Myocyte (in vitro differentiated cells): ENCODE data around the gene MZB1. TPM values are rescaled to one million over a fixed set of nuclear protein-coding genes. Genes with fewer than 3 reads are reported as not detected.
"Not testable (repeated sequence)": the region's sequence is repeated elsewhere in the genome, so short reads cannot be mapped to it uniquely, and the experiment has no call there.

Experiments used
- DNase-seq: peaks from one replicate; pipeline ENCODE4 v3.0.0-alpha.2; 2012; ENCODE audit warnings: low read depth
- total RNA-seq: library from RNA; depleted of rRNA; stranded (reverse); fragments of >200 nt; gene quantifications from 2 replicates; pipeline ENCODE4 v1.2.3, GENCODE V29; 2014

Gene MZB1
- total RNA-seq, 1 donor from 2014 or later = 0.16 TPM

- DNase-seq = no peak
Measured at GRCh38 chr5:139410993-139411828, 21.5 kb upstream of the MZB1 start.

DNA sequence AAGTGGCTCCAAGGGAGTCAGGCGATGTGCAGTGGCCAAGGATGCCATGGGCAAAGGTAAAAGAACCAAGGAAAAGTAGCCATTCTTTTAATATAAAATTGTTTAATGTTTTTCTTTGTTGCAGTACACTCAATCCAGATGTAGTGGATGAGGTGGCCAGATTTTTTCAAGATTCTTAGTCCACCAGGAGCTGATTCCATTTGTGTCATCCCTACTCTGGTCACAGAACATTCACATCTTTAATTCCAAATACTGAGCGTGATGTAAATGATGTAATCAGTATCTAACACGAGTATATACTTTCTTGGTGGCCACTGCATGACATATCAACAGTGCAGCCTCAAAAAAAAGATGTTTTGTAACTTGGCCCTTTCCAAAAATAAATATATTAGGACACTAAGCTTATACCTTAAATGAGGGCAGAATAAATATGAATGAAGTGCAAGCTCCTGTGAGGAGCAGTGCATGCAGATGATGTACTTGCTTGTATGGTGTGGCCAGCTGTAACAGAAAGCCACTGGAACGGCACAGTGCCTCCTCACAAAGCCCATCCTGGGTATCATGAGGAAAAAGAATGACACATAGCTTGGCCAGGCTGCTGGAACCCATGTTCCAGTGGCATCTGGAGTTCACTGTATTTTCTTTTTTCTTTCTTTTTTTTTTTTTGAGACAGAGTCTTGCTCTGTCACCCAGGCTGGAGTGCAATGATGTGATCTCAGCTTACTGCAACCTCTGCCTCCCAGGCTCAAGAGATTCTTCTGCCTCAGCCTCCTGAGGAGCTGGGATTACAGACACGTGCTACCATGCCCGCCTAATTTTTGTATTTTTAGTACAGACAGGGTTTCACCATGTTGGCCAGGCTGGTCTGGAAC lies 20.6 kb upstream of the MZB1 start:
- DNase-seq = peak; percentile 11

DNA sequence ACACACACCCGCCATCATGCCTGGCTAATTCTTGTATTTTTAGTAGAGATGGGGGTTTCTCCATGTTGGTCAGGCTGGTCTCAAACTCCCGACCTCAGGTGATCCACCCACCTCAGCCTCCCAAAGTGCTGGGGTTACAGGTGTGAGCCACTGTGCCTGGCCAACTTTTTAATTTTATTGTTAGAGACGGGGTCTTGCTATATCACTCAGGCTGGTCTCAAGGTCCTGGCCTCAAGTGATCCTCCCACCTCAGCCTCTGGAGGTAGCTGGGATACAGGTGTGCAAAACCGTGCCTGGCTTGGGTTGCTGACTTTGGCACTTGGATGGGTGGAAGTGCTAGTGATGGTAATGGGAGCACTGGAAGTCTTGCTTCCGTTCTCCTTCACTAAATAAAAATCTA lies 19.4 kb upstream of the MZB1 start:
- DNase-seq = not testable (repeated sequence)

GRCh38 chr5:139408191-139408590 lies 18.5 kb upstream of the MZB1 start:
- DNase-seq = no peak

DNA sequence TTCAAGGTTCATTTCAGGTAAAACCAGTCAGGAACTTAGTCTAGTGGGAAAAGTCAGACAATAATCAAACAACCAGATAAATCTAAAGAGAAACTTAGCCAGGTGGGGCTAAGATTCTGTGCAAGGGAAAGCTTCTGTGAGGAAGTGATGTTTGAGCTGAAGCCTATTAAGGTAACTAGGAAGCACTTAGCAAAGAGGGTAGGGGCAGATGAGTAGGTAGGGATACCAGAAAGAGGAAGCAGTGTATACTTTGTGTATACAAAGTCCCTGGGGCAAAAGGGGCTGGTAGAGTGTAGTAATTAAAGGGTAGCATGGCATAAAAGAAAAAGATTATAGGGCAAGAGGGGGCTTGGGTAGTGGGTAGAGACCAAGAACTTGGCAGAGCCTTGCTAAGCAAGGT lies 17.8 kb upstream of the MZB1 start:
- DNase-seq = no peak

DNA sequence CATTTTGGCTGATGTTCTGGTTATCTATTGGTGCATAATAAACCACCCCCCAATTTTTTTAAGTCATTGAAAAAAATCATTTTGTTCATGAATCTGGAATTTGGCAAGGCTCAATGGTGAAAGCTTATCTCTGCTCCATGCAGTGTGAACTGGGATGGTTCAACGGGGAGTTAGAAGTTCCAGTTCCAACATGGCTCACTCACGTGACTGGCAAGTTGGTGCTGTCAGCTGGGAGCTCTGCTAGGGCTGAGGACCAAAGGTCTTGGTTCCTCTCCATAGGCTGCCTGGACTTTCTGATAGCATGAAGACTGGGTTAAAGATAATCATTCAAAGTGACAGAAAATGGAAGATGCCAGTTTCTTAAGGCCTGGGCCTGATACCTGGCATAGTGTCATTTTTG lies 17.2 kb upstream of the MZB1 start:
- DNase-seq = no peak

- no peak for DNase-seq
Measured at GRCh38 chr5:139404484-139404840, 14.7 kb upstream of the MZB1 start.

DNA sequence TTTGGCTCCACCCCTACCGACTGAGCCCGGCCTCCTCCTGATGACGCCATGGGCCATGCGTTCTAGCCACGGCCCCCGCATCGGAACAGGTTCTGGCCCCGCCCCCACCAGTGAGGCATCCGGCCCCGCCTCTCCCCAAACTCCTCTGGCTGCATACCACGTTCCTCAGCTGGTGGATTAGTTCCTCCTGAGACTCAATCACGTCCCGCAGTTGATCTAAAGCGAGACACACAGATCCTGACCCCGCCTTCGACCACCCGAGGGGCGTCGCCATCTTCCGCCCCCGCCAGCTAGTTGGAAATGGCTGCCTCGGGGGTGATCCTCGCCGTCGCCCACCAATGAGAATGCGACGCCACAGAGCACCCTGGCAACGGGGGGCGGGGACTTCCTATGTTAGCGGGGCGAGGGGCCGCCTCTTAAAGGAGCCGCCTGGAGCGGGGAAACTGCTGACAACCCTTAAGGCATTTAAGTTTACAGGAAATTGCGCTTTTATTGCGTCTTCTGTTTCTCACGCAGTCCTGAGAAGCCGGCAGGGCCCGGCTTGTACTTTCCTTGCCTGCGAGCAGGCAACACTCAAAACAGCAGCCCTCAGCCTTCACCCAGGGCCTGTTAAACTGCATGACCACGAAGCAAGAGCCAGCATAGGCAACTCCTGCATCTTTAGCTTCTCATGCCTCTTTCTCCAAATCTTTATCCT lies 14.2 kb upstream of the MZB1 start, which contains the start of gene SPATA24:
TSS of gene SPATA24 (minus strand) at position 303 of the 697 bp plus-strand sequence. CDS start at position 274, 29 bp downstream.
- DNase-seq = peak; percentile 98

DNA sequence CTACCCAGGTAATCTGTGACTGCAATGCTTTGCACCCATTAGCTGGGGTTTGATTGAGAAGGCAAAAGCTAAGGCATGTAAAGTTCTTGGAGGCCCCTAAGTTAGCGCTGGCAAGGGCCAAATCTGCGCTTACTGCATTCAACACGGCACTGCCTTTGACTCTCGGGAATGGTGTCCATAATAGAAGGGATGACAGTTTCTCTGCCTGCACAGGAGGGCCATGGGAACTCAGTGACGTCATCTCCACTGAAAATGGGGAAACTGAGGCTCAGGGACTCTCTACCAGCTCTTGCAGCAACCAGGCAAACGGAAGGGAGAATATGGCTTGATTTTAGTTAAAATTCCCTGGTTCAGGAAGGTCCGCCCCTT lies 13.7 kb upstream of the MZB1 start:
- no peak for DNase-seq

- DNase-seq = no peak
Measured at GRCh38 chr5:139402561-139403158, 12.9 kb upstream of the MZB1 start.

- DNase-seq = no peak
Measured at GRCh38 chr5:139401546-139401945, 11.8 kb upstream of the MZB1 start.

DNA sequence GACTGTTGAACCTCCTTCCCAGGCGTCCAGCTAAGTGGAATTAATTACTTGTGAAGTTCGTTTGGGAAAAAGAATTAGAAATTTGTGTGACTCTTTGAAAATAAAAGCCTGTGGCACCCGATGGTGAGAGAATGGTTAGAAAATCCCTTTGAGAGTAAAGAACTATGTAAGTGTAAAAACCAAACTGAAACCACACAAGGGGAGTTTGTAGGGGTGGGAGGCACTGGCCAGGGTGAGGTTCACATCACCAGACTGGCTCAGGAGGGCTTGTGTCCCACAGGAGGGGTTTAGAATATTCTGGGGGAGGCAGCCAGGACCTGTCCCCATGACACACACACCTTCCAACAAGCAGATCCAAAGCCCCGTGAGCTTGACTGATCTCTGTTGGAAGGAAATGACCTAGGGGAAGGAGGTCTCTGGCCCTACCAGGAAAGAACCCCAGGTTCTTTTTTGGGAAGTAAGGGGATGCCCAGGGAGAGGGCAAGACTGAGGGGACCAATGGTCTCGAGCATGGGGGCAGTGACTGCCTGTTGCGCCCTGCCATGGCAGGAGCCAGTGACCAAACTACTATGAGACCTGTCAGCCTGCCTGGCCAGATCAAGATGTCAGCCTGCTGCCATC lies 9.9 kb upstream of the MZB1 start:
- no peak for DNase-seq

DNA sequence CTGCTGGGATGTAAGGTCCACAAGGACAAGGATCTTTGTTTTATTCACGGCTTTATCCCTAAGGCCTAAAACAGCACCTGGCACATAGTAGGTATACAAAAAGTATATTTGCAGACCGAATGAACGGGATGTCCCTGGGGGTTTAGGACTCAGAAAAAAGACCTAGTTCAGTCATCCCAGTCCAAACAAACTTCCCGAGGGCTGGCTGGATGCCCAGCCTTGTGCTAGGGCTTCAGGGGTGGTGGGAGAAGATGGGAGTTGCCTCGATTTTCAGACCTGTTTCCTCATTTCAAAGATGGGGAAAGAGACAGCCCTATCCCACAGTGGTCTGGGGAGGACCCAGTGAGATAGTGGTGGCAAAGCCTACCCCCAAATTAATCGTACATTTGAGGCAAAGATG lies 8.2 kb upstream of the MZB1 start:
- DNase-seq = no peak

DNA sequence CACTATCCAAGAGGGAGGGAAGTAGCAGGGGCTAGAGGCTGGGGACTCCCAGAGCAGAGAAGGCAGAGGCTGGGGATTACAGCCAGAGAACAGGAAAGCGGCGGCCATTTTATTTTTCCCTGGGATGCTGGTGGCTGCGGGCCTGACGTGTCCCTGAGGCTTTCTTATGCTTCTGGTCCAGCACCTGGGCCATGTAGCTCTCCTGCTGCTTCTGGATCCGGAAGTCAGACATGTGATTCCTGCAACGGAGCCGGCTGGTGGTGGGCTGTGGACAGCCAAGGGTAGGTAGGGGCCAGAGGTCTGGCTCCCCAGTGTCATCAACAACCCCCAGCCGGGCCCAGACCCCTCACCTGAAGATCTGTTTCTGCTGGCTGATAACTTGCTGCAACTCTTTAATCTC lies 7.0 kb upstream of the MZB1 start:
- DNase-seq = no peak

GRCh38 chr5:139395844-139396640 lies 6.3 kb upstream of the MZB1 start:
- peak; percentile 97 for DNase-seq

DNA sequence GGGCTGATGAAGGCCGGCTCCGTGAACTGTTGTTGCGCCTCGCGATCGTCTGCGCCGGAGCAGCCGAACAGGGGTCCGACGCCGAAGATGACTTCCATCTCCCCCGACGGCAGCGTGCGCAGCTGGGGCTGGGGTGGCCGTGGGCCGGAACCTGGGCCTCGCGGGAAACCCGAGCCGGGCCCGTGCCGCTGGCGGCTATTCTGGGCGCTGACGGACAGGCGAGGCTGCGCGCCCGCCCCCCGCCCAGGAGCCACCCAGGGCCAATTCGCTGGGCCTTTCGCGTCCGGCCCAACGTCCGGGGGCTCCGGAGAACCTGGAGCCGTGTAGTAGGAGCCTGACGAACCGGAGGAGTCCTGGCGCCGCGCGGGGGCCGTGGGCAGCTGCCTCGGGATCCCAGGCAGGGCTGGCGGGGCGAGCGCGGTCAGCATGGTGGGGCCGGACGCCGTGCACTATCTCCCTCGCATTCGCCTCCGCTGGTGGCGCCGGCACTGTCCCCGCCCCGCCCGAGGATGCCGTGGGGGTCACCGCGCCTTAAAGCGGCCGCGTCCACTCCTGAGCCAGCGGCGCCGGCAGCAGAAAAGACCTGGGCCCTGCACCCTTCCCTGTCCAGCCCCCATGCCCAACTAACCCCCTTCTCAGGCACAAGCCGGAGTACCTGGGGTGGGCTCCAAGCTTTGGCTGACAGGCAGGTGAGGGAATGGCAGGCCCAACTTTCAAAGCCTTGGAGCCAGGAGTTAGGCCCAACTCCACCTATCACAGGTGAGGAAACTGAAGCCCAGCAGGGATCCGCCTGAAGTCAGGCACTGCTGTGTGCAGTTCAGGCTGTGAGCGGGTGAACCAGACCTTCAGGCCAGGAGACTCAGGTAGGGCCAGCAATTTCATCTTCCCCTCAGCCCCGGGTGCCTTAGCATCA lies 5.2 kb upstream of the MZB1 start, which contains the start of gene PROB1:
TSS of gene PROB1 (minus strand) at position 451 of the 913 bp plus-strand sequence. CDS start at position 428, 23 bp downstream.
- peak; percentile 85 for DNase-seq

- DNase-seq = no peak
Measured at GRCh38 chr5:139394123-139394653, 4.5 kb upstream of the MZB1 start.

GRCh38 chr5:139393497-139394122 lies 3.9 kb upstream of the MZB1 start:
- DNase-seq = no peak
